RWPE1 (cell line): ENCODE results near the gene INCA1.

Source experiments
- CTCF ChIA-PET: fragments of 350-600 bp; sonication (Branson Sonifier 250); formaldehyde crosslinking; extraction: SDS; loops from one replicate; lab custom pipeline; 2021; lab: Yijun Ruan, JAX
- POLR2A ChIA-PET: fragments of 400-600 bp; formaldehyde crosslinking; extraction: SDS; loops from one replicate; lab custom pipeline; 2020; ENCODE audit warnings: antibody characterized with exemption; ENCODE audit not compliant: low non-redundant PET; lab: Yijun Ruan, JAX
- DNase-seq: peaks from one replicate; pipeline ENCODE4 v3.0.0; 2012; ENCODE audit warnings: low spot score
- H3K27ac ChIP-seq: fragments of 450-650 bp; 2 replicates; pipeline ENCODE4 v1.5.1; 2017
- TF ChIP-seq, protein P1 (sequence below): fragments of 450-650 bp; conservative IDR thresholded peaks from 2 replicates; pipeline ENCODE4 v1.5.1; 2017; ENCODE audit warnings: low read depth, mild to moderate bottlenecking

INCA1 gene

DNA sequence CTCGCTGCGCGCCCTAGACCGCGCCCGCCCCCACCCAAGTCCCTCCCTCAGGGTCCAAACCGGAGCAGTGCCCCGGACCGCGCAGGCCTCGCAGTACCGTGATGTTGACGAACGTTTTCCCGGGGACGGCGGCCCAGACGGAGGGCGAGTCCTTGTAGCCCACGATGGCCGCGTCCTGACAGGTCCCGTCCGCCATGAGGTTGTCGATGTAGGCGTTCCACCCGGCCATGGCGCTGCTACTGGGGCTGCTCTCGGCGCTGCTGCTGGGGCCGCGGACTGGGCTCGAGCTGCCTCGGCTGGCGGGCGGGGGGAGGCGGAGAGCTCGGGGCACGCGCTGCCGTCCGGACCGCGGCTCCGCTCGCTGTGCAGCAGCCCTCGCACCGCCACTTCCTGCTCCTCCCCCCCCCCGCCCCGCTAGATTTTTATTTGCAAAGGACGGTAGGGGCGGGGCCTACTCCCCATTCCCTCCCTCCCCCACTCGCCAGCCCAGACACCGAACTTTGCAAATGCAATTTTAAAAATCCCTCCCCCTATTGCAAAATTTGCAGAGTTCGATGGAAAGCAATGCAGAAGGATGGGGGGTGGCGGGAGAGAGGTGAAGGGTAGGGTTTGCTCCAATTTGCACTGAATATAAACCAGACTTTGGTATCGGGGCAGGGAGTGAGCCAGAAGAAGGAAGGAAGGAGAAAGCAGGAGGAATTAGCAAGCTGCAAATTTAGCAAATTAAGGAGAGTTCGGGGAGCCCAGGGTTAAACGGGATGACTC, 49.0 kb downstream of the INCA1 start, which contains the start of gene PFN1:
Gene PFN1 (minus strand): TSS at position 365 of the 765 bp plus-strand sequence. CDS start 136 bp downstream, at position 229.
- POLR2A ChIA-PET, result interaction anchor here (0.8 to 1.3 kb wide), 4 partner anchors 8 to 39 kb away, joined by 3 to 6 read pairs (median 4); partner anchors contain the start of genes RNF167 and SLC25A11
- TF ChIP-seq, protein P1, sequence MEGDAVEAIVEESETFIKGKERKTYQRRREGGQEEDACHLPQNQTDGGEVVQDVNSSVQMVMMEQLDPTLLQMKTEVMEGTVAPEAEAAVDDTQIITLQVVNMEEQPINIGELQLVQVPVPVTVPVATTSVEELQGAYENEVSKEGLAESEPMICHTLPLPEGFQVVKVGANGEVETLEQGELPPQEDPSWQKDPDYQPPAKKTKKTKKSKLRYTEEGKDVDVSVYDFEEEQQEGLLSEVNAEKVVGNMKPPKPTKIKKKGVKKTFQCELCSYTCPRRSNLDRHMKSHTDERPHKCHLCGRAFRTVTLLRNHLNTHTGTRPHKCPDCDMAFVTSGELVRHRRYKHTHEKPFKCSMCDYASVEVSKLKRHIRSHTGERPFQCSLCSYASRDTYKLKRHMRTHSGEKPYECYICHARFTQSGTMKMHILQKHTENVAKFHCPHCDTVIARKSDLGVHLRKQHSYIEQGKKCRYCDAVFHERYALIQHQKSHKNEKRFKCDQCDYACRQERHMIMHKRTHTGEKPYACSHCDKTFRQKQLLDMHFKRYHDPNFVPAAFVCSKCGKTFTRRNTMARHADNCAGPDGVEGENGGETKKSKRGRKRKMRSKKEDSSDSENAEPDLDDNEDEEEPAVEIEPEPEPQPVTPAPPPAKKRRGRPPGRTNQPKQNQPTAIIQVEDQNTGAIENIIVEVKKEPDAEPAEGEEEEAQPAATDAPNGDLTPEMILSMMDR, result no peak
- peak; percentile 90 for DNase-seq
- H3K27ac ChIP-seq, result peak within 1 kb of the TSS; percentile 100
- CTCF ChIA-PET, result no interaction called here

DNA sequence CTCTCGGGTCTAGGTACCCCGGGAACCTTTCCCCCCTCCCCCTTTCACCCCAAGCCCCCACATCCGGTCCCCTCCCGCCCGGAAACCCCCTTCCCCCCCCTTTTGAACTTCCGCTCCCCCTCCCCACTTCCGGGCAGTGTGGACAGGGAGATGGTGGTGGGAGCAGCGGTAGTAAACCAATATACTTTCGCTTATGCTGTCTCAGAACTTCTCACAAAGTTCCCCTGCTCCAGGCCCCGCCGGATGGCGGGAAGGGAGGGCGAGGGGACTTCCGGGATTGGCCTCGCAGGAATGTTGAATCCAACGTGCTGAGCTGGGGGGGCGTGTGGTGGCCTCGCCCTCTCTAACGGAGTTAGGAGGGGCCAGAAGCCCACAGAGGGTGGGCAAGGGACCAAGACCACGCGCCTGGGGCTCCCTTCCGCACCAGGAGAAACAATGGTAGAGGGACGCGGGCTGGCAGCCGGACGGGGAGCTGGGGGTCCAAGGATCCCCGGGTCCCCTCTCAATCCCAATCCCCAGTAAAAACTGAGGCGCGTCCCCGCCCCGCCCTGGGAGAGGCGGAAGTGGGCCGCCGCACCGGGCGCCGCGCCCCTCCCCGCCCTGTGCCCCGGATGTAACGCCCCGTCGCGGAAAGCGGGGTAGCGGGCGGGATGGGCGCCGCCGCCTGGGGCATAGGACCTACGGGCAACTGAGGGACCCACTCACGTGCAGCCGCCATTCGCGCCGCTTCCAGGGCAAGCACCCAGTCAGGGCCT, 49.7 kb downstream of the INCA1 start:
- ChIA-PET CTCF (interaction anchor here (1.2 kb wide), 1 partner anchor 38 kb away, joined by 3 read pairs; no protein-coding TSS in a partner anchor), POLR2A (interaction anchor here (0.7 to 1.3 kb wide), 2 partner anchors 21 to 39 kb away, joined by 4 to 6 read pairs; no protein-coding TSS in a partner anchor)
- peak overlapping the region; percentile 100 for H3K27ac ChIP-seq
- TF ChIP-seq, protein P1, result no peak
- peak; percentile 33 for DNase-seq

DNA sequence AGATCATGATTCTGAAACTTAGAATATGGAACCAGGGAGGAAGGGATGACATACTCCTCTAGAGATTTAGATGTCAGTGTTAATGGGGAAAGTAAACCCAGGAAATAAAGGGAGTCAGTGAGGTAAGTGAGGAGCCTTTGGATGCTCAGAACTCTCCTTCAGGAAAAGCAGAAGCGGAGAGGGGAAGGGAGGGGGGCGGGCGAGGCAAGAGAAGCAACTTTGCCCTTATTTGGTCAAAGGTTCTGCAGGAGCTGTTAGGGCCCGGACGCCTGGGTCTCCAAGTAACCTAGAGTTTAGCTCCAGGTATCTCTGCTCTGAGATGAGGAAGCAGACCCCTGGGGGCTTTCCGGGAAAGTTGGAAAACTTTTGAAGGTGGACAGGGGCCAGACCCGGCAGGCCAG, 50.3 kb downstream of the INCA1 start:
- no peak for DNase-seq
- ChIA-PET CTCF (interaction anchor here (1.2 kb wide), 1 partner anchor 38 kb away, joined by 3 read pairs; no protein-coding TSS in a partner anchor), POLR2A (interaction anchor here (0.7 kb wide), 1 partner anchor 40 kb away, joined by 4 read pairs; no protein-coding TSS in a partner anchor)
- H3K27ac ChIP-seq, result peak overlapping the region; percentile 100
- TF ChIP-seq, protein P1, result no peak

DNA sequence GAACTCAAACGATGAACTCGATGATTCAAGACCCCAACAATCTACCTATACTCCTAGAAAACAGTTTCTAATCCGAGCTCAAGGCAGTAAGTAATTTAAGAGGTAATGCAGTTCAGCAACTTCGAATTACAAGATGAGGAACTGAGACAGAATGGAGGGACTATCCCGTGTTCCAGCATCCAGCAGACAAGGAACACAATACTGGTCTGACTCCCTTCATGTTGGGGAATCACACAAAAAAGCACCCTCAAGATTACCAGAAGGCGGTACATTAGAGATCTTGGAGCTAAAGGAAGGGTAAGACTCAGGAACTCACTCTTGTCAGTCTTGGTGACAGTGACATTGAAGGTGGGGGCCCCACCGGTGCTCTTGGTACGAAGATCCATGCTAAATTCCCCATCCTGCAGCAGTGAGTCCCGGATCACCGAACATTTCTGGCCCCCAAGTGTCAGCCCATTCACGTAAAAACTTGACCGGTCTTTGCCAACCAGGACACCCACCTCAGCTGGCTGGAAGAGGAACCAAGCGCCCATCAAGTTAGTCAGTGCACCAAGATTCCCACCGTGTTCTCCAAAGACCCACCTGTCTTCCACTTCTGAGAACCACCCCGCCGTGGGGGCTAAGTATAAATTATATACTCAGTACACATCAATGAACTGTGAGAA, 50.9 kb downstream of the INCA1 start:
- H3K27ac ChIP-seq, result peak overlapping the region; percentile 100
- DNase-seq, result no peak
- POLR2A ChIA-PET, result interaction anchor here (1.3 kb wide), 1 partner anchor 23 kb away, joined by 3 read pairs; no protein-coding TSS in a partner anchor
- CTCF ChIA-PET, result interaction anchor here (1.2 kb wide), 1 partner anchor 37 kb away, joined by 3 read pairs; no protein-coding TSS in a partner anchor
- TF ChIP-seq, protein P1, result no peak

DNA sequence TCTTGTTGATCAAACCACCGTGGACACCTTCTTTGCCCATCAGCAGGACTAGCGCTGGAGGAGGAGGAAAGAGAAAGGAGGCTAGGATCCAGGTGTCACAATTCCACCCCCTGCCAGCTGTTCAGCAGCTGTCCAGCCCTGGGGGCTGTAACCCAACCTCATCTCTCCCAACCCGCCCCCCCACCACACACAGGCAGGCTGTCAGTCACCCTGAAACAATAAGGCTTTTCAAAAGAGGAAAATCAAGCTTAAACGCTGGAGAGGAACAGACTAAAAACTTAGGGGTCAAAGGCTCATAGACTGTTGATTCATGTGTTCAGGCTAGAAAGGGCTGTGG, 51.4 kb downstream of the INCA1 start:
- POLR2A ChIA-PET, result interaction anchor here (1.3 kb wide), 1 partner anchor 23 kb away, joined by 3 read pairs; no protein-coding TSS in a partner anchor
- peak; percentile 31 for DNase-seq
- H3K27ac ChIP-seq, result peak overlapping the region; percentile 100
- TF ChIP-seq, protein P1, result no peak
- CTCF ChIA-PET, result no interaction called here
